Activated CD4-positive, alpha-beta T cell treated with anti-CD3 and anti-CD28 coated beads, Interleukin-2, amount 10 ng/mL, durations not matched to agents 7 days and 5 days (primary cell): ENCODE measurements around the gene PRKAR2B. TPM values are rescaled to one million over a fixed set of nuclear protein-coding genes. Genes with fewer than 3 reads are reported as not detected.
"Not testable (repeated sequence)": the region's sequence is repeated elsewhere in the genome, so short reads cannot be mapped to it uniquely, and the experiment has no call there.

Source experiments
- CTCF ChIA-PET: fragments of 350-600 bp; sonication (Branson Sonifier 250); formaldehyde crosslinking; loops from one replicate; lab custom pipeline; 2021; ENCODE audit warnings: antibody characterized with exemption; lab: Charles Lee
- POLR2A ChIA-PET: fragments of 350-600 bp; sonication (Branson Sonifier 250); formaldehyde crosslinking; loops from one replicate; lab custom pipeline; 2021; ENCODE audit warnings: antibody characterized with exemption; lab: Charles Lee
- DNase-seq: peaks from one replicate; pipeline ENCODE4 v3.0.0-alpha.2; 2020
- H3K27ac Mint-ChIP-seq: one replicate; pipeline ENCODE4 v1.8.0; 2021; ENCODE audit warnings: mild to moderate bottlenecking, moderate library complexity, mixed read lengths
- H3K27me3 Mint-ChIP-seq: one replicate; pipeline ENCODE4 v1.8.0; 2021; ENCODE audit warnings: mixed read lengths
- H3K36me3 Mint-ChIP-seq: one replicate; pipeline ENCODE4 v1.8.0; 2021; ENCODE audit warnings: low read depth, mixed read lengths
- H3K4me1 Mint-ChIP-seq: one replicate; pipeline ENCODE4 v1.8.0; 2021; ENCODE audit warnings: mixed read lengths
- H3K4me3 Mint-ChIP-seq: one replicate; pipeline ENCODE4 v1.8.0; 2021; ENCODE audit warnings: mild to moderate bottlenecking, moderate library complexity, mixed read lengths
- H3K9me3 Mint-ChIP-seq: one replicate; pipeline ENCODE4 v1.8.0; 2021; ENCODE audit warnings: mixed read lengths
- total RNA-seq, 2 experiments: library from RNA; stranded (reverse); gene quantifications; one replicate each; pipeline ENCODE4 v1.2.3, GENCODE V29; 2021

PRKAR2B gene
- total RNA-seq, 2 experiments from 2014 or later: 1.2 to 1.4 TPM

DNA sequence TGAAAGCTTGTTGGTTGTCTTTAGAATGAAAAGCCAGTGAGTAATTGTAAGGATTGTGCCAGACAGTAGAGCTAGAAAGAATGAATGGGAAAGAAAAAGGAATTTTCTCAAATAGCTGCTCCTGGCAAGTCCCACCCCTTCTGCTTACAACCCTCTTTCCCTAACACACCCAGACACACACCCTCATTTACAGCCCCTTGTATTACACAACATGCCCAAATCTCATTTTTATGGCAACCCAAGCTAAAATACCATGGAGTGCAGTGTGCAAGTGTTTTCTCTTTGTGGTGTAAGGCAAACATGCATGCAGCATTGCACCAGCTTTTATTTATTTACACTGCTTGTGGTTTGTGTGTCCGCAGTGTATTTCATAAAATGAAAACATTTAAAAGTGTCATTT is 1.5 kb downstream of the PRKAR2B start:
- no peaks in the 10 kb centered on the region for H3K36me3 Mint-ChIP-seq
- no peak for DNase-seq
- H3K9me3 Mint-ChIP-seq: peaks cover 2% of the 10 kb centered on the region
- no peak overlapping the region for H3K27ac Mint-ChIP-seq
- peaks cover 17% of the 10 kb centered on the region for H3K4me1 Mint-ChIP-seq
- ChIA-PET POLR2A (no interaction called here), CTCF (interaction anchor here (1.0 kb wide), 1 partner anchor 59 kb away, joined by 3 read pairs; no protein-coding TSS in a partner anchor)
- peak overlapping the region; percentile 83 for H3K4me3 Mint-ChIP-seq
- peaks cover 53% of the 10 kb centered on the region for H3K27me3 Mint-ChIP-seq

- ChIA-PET POLR2A (no interaction called here), CTCF (interaction anchor here (1.0 kb wide), 1 partner anchor 58 kb away, joined by 3 read pairs; no protein-coding TSS in a partner anchor)
- H3K27ac Mint-ChIP-seq: no peak overlapping the region
- H3K27me3 Mint-ChIP-seq: peaks cover 56% of the 10 kb centered on the region
- H3K9me3 Mint-ChIP-seq: no peaks in the 10 kb centered on the region
- H3K4me3 Mint-ChIP-seq: no peak overlapping the region
- H3K4me1 Mint-ChIP-seq: peaks cover 17% of the 10 kb centered on the region
- no peaks in the 10 kb centered on the region for H3K36me3 Mint-ChIP-seq
- DNase-seq: no peak
Observed at GRCh38 chr7:107046491-107047259, 2.2 kb downstream of the PRKAR2B start.

GRCh38 chr7:107047902-107048782 is 3.6 kb downstream of the PRKAR2B start:
- ChIA-PET CTCF (interaction anchor here (0.7 kb wide), 1 partner anchor 191 kb away, joined by 3 read pairs; no protein-coding TSS in a partner anchor), POLR2A (no interaction called here)
- H3K36me3 Mint-ChIP-seq: no peaks in the 10 kb centered on the region
- DNase-seq: no peak
- H3K4me1 Mint-ChIP-seq: peaks cover 16% of the 10 kb centered on the region
- H3K27ac Mint-ChIP-seq: no peak overlapping the region
- peaks cover 57% of the 10 kb centered on the region for H3K27me3 Mint-ChIP-seq
- H3K9me3 Mint-ChIP-seq: no peaks in the 10 kb centered on the region
- H3K4me3 Mint-ChIP-seq: no peak overlapping the region

DNA sequence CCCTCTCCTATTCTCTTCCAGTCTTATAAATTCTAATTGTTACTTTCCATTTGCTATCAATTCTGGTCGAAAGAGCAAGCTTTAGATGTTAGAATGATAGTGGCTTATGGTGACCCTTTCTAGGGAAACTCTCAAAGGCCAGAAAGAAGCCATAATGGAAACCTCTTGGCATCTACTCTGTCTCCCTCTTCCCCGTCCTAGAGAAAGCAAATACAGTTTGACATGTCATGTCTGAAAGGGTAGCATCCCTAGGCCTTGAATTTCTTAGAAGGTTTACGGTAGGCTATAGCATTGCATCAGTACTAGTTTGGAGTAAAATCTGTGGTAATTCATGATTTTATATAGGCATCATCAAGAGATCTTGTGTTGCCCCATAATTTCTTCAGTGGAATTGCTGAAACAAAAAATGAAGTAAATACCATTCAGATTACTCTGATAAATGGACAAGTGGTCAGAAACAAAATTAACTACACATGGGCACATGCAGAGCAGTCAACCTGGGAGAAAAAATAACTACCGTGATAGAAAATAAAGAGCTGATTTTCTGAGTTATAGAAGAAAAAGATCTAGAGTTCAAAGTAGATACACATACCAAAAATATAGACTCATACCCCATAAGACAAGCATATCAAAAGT is 4.4 kb downstream of the PRKAR2B start:
- no peak for DNase-seq
- Mint-ChIP-seq H3K27me3 (peaks cover 57% of the 10 kb centered on the region), H3K36me3 (no peaks in the 10 kb centered on the region), H3K27ac (no peak overlapping the region), H3K9me3 (no peaks in the 10 kb centered on the region), H3K4me3 (no peak overlapping the region), H3K4me1 (peaks cover 15% of the 10 kb centered on the region)
- CTCF ChIA-PET: no interaction called here
- POLR2A ChIA-PET: no interaction called here

DNA sequence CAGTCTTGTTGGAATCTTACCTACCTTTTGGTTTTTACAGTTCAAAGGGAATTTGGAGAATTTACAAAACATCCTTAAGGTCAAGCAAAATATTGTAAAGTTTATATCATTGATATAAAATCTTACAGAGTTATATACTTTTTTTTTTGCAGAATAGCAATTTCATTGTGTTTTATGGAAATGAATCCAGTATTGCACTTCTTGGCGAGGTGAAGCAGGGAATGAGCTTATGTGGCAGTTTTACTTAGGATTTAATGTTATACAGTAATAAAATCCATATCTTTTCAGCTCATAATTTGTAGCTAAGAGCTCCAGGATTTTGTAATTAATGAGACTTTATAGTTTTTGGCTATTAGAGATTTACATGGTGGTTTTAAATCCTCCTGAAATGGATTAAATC is 5.0 kb downstream of the PRKAR2B start:
- Mint-ChIP-seq H3K4me3 (no peak overlapping the region), H3K27ac (no peak overlapping the region), H3K36me3 (no peaks in the 10 kb centered on the region), H3K27me3 (peaks cover 61% of the 10 kb centered on the region), H3K9me3 (no peaks in the 10 kb centered on the region), H3K4me1 (peaks cover 12% of the 10 kb centered on the region)
- no peak for DNase-seq
- POLR2A ChIA-PET: no interaction called here
- CTCF ChIA-PET: no interaction called here

GRCh38 chr7:107049971-107050532 is 5.5 kb downstream of the PRKAR2B start:
- ChIA-PET POLR2A (no interaction called here), CTCF (no interaction called here)
- no peaks in the 10 kb centered on the region for H3K9me3 Mint-ChIP-seq
- peaks cover 12% of the 10 kb centered on the region for H3K4me1 Mint-ChIP-seq
- H3K4me3 Mint-ChIP-seq: no peak overlapping the region
- H3K36me3 Mint-ChIP-seq: no peaks in the 10 kb centered on the region
- peaks cover 61% of the 10 kb centered on the region for H3K27me3 Mint-ChIP-seq
- no peak overlapping the region for H3K27ac Mint-ChIP-seq
- DNase-seq: no peak

GRCh38 chr7:107051376-107051775 is 6.9 kb downstream of the PRKAR2B start:
- peaks cover 50% of the 10 kb centered on the region for H3K27me3 Mint-ChIP-seq
- ChIA-PET CTCF (no interaction called here), POLR2A (no interaction called here)
- no peaks in the 10 kb centered on the region for H3K9me3 Mint-ChIP-seq
- H3K36me3 Mint-ChIP-seq: no peaks in the 10 kb centered on the region
- peaks cover 2% of the 10 kb centered on the region for H3K4me1 Mint-ChIP-seq
- DNase-seq: no peak
- no peak overlapping the region for H3K27ac Mint-ChIP-seq
- no peak overlapping the region for H3K4me3 Mint-ChIP-seq

- H3K4me1 Mint-ChIP-seq, H3K4me3 Mint-ChIP-seq, H3K9me3 Mint-ChIP-seq, POLR2A ChIA-PET, H3K27ac Mint-ChIP-seq, H3K36me3 Mint-ChIP-seq, DNase-seq, CTCF ChIA-PET: not testable (repeated sequence)
- peaks cover 27% of the 10 kb centered on the region for H3K27me3 Mint-ChIP-seq
Observed at GRCh38 chr7:107054965-107055364, 10.5 kb downstream of the PRKAR2B start.

GRCh38 chr7:107056058-107056457 is 11.6 kb downstream of the PRKAR2B start:
- POLR2A ChIA-PET, H3K27ac Mint-ChIP-seq, H3K9me3 Mint-ChIP-seq, H3K4me1 Mint-ChIP-seq, H3K36me3 Mint-ChIP-seq, CTCF ChIA-PET, DNase-seq, H3K4me3 Mint-ChIP-seq: not testable (repeated sequence)
- H3K27me3 Mint-ChIP-seq: peaks cover 21% of the 10 kb centered on the region

DNA sequence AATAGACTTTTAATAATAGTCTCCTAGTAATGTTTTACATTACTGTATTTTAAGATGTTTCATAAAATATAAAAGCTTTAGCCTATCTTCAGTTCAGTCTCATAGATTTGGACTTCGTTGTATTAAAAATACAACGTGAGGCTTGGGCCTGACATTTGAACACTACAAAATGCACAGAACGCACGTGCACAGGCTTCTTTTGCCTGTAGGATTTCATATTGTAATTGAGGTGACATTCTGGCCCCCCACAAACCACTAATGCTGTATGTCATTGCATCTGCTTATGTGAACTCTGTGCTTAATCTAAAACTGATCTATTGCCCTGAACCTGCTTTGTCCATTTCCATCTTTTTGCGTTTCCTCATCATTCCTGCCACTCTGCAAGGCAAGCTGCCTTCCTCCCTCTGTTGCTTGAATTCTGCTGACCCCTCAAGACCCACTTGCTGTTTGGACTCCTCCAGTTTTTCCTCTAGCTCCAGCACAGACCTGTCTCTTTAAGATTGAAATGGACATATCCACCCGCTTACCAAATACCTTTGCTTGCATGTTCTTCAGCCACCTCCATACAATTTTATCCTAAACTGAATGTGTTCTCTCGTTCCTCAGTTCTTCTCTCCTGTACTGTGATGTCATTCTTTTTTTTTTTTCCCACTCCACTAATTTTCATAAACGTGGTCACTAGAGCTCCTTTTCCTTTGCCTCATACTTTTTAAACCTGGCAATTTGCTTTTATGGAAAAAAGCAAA is 12.4 kb downstream of the PRKAR2B start:
- no peaks in the 10 kb centered on the region for H3K9me3 Mint-ChIP-seq
- no peak for DNase-seq
- ChIA-PET POLR2A (no interaction called here), CTCF (no interaction called here)
- no peak overlapping the region for H3K4me3 Mint-ChIP-seq
- no peaks in the 10 kb centered on the region for H3K36me3 Mint-ChIP-seq
- peaks cover 24% of the 10 kb centered on the region for H3K27me3 Mint-ChIP-seq
- H3K27ac Mint-ChIP-seq: no peak overlapping the region
- no peaks in the 10 kb centered on the region for H3K4me1 Mint-ChIP-seq

DNA sequence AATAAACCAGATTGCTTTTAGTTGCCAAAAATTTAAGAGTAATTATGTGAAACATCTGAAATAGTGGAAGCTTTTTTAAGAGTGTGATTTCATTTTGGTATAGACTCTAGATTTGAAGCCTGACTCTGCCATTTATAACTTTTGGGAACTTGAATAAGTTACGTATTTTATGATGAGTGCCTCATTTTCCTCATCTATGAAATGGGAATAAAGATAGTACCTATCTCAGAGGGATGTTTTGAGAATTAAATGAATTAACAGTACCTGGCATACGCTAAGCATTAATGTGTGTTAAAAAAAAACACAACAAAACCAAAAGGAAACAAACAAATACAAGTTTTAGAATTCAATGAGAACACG is 12.9 kb downstream of the PRKAR2B start:
- no peak overlapping the region for H3K27ac Mint-ChIP-seq
- no peak for DNase-seq
- ChIA-PET POLR2A (no interaction called here), CTCF (no interaction called here)
- no peaks in the 10 kb centered on the region for H3K36me3 Mint-ChIP-seq
- no peaks in the 10 kb centered on the region for H3K4me1 Mint-ChIP-seq
- H3K4me3 Mint-ChIP-seq: no peak overlapping the region
- no peaks in the 10 kb centered on the region for H3K9me3 Mint-ChIP-seq
- peaks cover 28% of the 10 kb centered on the region for H3K27me3 Mint-ChIP-seq

DNA sequence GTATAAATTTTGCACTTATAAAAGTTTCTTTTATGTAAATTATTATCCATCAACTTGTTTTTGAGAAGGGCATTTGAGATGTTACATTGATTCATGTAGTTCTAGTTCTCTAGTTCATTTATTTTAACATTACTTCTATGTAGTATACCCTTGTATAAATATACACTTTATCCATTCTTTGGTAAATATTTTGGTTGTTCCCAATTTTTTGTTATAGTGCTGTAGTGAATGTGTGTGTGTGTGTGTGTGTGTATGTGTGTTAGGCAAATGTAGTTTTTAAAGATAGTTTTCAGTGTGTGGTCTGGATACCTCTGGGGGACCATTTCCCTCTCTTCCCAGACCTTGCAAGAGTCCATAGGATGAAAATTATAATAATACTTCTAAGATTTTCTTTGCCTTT is 15.0 kb downstream of the PRKAR2B start:
- Mint-ChIP-seq H3K36me3 (no peaks in the 10 kb centered on the region), H3K4me1 (no peaks in the 10 kb centered on the region), H3K9me3 (no peaks in the 10 kb centered on the region), H3K27ac (no peak overlapping the region), H3K4me3 (no peak overlapping the region), H3K27me3 (peaks cover 25% of the 10 kb centered on the region)
- ChIA-PET POLR2A (no interaction called here), CTCF (no interaction called here)
- DNase-seq: no peak
